ENCODE results near the gene NEGR1.

DNA sequence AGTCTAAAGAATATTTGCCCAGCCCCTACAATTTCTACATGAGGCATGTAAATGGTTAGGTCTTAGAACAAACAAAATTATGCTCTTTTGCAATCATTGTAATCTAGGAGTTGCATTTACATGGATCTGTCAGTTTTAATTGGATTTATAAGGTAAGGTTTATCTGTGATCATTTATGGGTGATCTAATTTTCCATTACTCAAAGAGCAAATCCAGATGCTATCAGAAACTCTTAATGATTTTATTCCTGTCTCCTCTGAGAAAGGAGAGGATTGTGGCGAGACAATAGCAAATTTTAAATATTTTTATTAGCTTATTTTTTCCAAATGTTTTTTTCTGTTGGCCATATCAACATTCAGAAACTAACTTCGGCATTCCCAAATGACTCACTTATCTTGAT, 14.2 kb upstream of the NEGR1 start:
- TF ChIP-seq CTCF (IDR thresholded peaks at IDR 0.05) (no peak), ZFX (IDR thresholded peaks at IDR 0.05; ENCODE audit: borderline replicate concordance) (no peak)

Data from 22Rv1 (cell line).